H1 (cell line): ENCODE measurements around the gene SLC24A4.

ENCODE experiments used
- ATF2 ChIP-seq: IDR thresholded peaks from 2 replicates; pipeline ENCODE4 v1.6.1; 2012; ENCODE audit warnings: low read length, inconsistent platforms
- BRCA1 ChIP-seq: IDR thresholded peaks from 2 replicates; pipeline ENCODE4 v1.6.1; 2012; ENCODE audit warnings: low read depth, low read length, improper control_type of control experiment
- CTCF ChIP-seq, 3 experiments: IDR thresholded peaks; 1 replicate in 2 of 3; 2 replicates in 1 of 3; pipeline versions ENCODE4 v1.5.1 to v1.6.1; 2011; ENCODE audit warnings: low read length in 3 of 3, mild to moderate bottlenecking in 3 of 3, inconsistent platforms in 2 of 3, low read depth in 1 of 3, moderate library complexity in 1 of 3; ENCODE audit not compliant: insufficient read depth in 1 of 3; ENCODE audit errors: control extremely low read depth in 1 of 3
- EZH2 ChIP-seq: fragments of 200-600 bp; sonication (generic); IDR thresholded peaks from 2 replicates; pipeline ENCODE4 v1.7.1; 2012; ENCODE audit warnings: low read depth, mild to moderate bottlenecking, moderate library complexity, low read length, inconsistent platforms; ENCODE audit not compliant: severe bottlenecking
- POLR2A ChIP-seq, 2 experiments: IDR thresholded peaks; 1 replicate in 1 of 2; 2 replicates in 1 of 2; pipeline ENCODE4 v1.6.1; 2011; ENCODE audit warnings: low read depth in 2 of 2, low read length in 2 of 2, mild to moderate bottlenecking in 2 of 2; ENCODE audit errors: control extremely low read depth in 1 of 2
- RFX5 ChIP-seq: IDR thresholded peaks from 2 replicates; pipeline ENCODE4 v1.6.1; 2011; ENCODE audit warnings: low read depth, low read length, improper control_type of control experiment, borderline replicate concordance

GRCh38 chr14:92302481-92302880 is 20.5 kb upstream of the SLC24A4 start:
- no peak for TF ChIP-seq EZH2
- TF ChIP-seq CTCF (IDR thresholded peaks at IDR 0.05; ENCODE audit: control extremely low read depth in 1 of 3, insufficient read depth in 1 of 3, low read depth in 1 of 3, low read length in 3 of 3), result no peak
- no peak for TF ChIP-seq RFX5
- TF ChIP-seq BRCA1, result no peak
- TF ChIP-seq POLR2A (IDR thresholded peaks at IDR 0.05; ENCODE audit: control extremely low read depth in 1 of 2, low read depth in 2 of 2, low read length in 2 of 2), result no peak
- no peak for TF ChIP-seq ATF2
